ENCODE data around the gene ARMC6.

- TF ChIP-seq ARHGAP35 (CRISPR knock-in tag; IDR thresholded peaks at IDR 0.05; ENCODE audit: borderline replicate concordance) (no peak), CTCF (CRISPR knock-in tag; IDR thresholded peaks at IDR 0.05) (no peak), GABPA (IDR thresholded peaks at IDR 0.05; ENCODE audit: low read depth, low read length) (no peak), GABPA (CRISPR knock-in tag; IDR thresholded peaks at IDR 0.05; ENCODE audit: low read depth) (no peak), SMC3 (IDR thresholded peaks at IDR 0.05; ENCODE audit: low read length) (no peak), TBL1XR1 (IDR thresholded peaks at IDR 0.05; ENCODE audit: borderline replicate concordance, low read length, partially characterized antibody) (no peak), NAIF1 (CRISPR knock-in tag; IDR thresholded peaks at IDR 0.05; ENCODE audit: borderline replicate concordance) (no peak), HNF4A (CRISPR knock-in tag; IDR thresholded peaks at IDR 0.05) (no peak), ZNF143 (CRISPR knock-in tag; IDR thresholded peaks at IDR 0.05) (no peak)
Measured at GRCh38 chr19:19074196-19074882, 40.9 kb downstream of the ARMC6 start.

All from HepG2 (cell line).